ENCODE data around the gene SEMA4D.

The SEMA4D gene

DNA sequence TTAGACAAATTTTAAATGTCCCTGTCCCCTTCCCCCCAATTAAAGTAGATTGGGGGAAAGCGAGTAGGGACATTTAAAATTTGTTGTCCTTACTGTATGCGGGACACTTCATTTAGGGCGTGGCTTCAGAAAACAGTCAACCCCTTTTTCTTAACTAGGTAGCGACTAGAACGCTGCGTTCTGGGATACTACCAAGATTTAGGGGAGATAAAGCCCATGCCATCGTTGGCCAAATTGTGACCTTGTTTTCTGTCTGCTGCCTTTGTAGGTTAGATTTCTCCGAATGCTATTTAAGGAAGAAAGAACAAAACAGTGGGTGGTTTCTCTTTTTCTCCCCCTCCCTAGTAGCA, 185.7 kb downstream of the SEMA4D start:
- Histone ChIP-seq H3K4me1 (ENCODE audit: insufficient read depth, low read length, poor library complexity, severe bottlenecking) (peaks cover 48% of the 10 kb centered on the region), H3K9ac (ENCODE audit: low read depth, low read length, poor library complexity, severe bottlenecking) (peak overlapping the region; percentile 95), H4K20me1 (ENCODE audit: insufficient read depth, low read length, poor library complexity, severe bottlenecking) (peaks cover 59% of the 10 kb centered on the region), H3K27me3 (ENCODE audit: insufficient read depth, low read length, poor library complexity, severe bottlenecking) (peaks cover 8% of the 10 kb centered on the region), H3K9me2 (replicated peaks; ENCODE audit: low read depth, low read length) (no peaks in the 10 kb centered on the region), H3K79me2 (ENCODE audit: insufficient read depth, low read length) (peaks cover 75% of the 10 kb centered on the region), H2AFZ (ENCODE audit: low read length) (no peak overlapping the region), H3K4me2 (ENCODE audit: low read depth, low read length, poor library complexity, severe bottlenecking) (peak overlapping the region; percentile 90), H3F3A (ENCODE audit: low read depth) (peaks cover 20% of the 10 kb centered on the region), H3K4me3 (ENCODE audit: low read length, poor library complexity, severe bottlenecking) (peak overlapping the region; percentile 98), H3K9me3 (ENCODE audit: insufficient read depth, low read depth, low read length) (no peaks in the 10 kb centered on the region), H3K36me3 (ENCODE audit: insufficient read depth, low read length) (peaks cover 46% of the 10 kb centered on the region)
- no peak for TF ChIP-seq EZH2phosphoT487 (IDR thresholded peaks at IDR 0.05; ENCODE audit: borderline replicate concordance)
- TF ChIP-seq, protein P1, sequence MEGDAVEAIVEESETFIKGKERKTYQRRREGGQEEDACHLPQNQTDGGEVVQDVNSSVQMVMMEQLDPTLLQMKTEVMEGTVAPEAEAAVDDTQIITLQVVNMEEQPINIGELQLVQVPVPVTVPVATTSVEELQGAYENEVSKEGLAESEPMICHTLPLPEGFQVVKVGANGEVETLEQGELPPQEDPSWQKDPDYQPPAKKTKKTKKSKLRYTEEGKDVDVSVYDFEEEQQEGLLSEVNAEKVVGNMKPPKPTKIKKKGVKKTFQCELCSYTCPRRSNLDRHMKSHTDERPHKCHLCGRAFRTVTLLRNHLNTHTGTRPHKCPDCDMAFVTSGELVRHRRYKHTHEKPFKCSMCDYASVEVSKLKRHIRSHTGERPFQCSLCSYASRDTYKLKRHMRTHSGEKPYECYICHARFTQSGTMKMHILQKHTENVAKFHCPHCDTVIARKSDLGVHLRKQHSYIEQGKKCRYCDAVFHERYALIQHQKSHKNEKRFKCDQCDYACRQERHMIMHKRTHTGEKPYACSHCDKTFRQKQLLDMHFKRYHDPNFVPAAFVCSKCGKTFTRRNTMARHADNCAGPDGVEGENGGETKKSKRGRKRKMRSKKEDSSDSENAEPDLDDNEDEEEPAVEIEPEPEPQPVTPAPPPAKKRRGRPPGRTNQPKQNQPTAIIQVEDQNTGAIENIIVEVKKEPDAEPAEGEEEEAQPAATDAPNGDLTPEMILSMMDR (conservative IDR thresholded peaks at IDR 0.05; ENCODE audit: low read length), result no peak

DNA sequence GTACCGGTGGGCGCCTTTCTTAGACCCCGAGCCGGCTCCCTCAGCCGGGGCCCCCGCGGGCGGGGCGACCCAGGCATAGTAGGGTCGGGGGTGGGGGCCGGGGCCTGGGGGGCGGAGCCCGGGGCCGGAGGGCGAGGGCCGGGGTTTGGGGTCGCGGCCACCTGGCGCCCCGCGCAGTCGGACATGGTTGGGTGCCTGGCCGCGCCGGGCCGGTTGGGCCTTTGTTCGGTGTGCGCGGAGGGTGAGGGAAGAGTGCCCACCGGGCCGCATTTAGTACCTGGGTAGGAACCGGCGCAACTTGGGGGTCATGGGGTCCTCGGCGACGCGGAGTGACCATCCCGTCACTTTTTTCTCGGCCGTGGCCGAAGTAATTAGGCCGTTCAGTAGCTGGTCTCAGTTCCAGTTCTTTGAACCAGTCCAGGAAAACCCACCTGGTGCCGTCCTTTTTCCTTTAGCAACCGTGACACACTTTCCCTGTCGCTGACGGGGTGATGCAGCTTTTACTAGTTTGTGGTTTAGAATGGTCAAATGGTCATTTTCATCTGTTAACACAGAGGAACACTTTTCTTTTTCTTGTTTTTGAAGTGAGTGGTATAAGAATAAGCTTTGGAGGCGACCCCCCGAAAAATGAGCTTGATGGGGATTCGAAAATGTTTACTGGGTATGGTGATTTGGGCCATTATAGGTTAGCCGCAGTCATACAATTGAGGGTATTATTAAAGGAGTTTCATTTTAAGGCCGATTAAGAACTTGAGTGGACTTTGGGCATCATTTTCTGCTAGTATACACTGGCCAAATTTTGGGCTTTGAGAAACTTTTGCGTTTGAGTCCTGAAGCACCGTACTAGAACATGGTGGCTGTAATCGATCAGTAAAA, 186.3 kb downstream of the SEMA4D start:
- no peaks in the 10 kb centered on the region for H3K9me2 ChIP-seq (replicated peaks; ENCODE audit: low read depth, low read length)
- peak overlapping the region; percentile 98 for H3K4me3 ChIP-seq (ENCODE audit: low read length, poor library complexity, severe bottlenecking)
- H3K9me3 ChIP-seq (ENCODE audit: insufficient read depth, low read depth, low read length), result no peaks in the 10 kb centered on the region
- peaks cover 8% of the 10 kb centered on the region for H3K27me3 ChIP-seq (ENCODE audit: insufficient read depth, low read length, poor library complexity, severe bottlenecking)
- no peak for TF ChIP-seq EZH2phosphoT487 (IDR thresholded peaks at IDR 0.05; ENCODE audit: borderline replicate concordance)
- TF ChIP-seq, protein P1 (conservative IDR thresholded peaks at IDR 0.05; ENCODE audit: low read length), result no peak
- peaks cover 40% of the 10 kb centered on the region for H3K36me3 ChIP-seq (ENCODE audit: insufficient read depth, low read length)
- no peak overlapping the region for H2AFZ ChIP-seq (ENCODE audit: low read length)
- H3K79me2 ChIP-seq (ENCODE audit: insufficient read depth, low read length), result peaks cover 69% of the 10 kb centered on the region
- H4K20me1 ChIP-seq (ENCODE audit: insufficient read depth, low read length, poor library complexity, severe bottlenecking), result peaks cover 54% of the 10 kb centered on the region
- peaks cover 14% of the 10 kb centered on the region for H3F3A ChIP-seq (ENCODE audit: low read depth)
- H3K4me1 ChIP-seq (ENCODE audit: insufficient read depth, low read length, poor library complexity, severe bottlenecking), result peaks cover 42% of the 10 kb centered on the region
- peak overlapping the region; percentile 90 for H3K4me2 ChIP-seq (ENCODE audit: low read depth, low read length, poor library complexity, severe bottlenecking)
- H3K9ac ChIP-seq (ENCODE audit: low read depth, low read length, poor library complexity, severe bottlenecking), result peak overlapping the region; percentile 95
